Tibial nerve (tissue), 4 donors: ENCODE measurements around the gene SF3B1. TPM values are rescaled to one million over a fixed set of nuclear protein-coding genes. Genes with fewer than 3 reads are reported as not detected.
"Not testable (repeated sequence)": the region's sequence is repeated elsewhere in the genome, so short reads cannot be mapped to it uniquely, and the experiment has no call there.

ENCODE experiments used
- DNase-seq, 2 donors: peaks; one replicate each; pipeline ENCODE4 v3.0.0-alpha.2; 2019; ENCODE audit warnings: low spot score in 2 of 2
- H3K27ac ChIP-seq, 4 donors: fragments of 200-600 bp; sonication (generic) in 3 of 4; one replicate each; pipeline ENCODE4 v1.5.1; 2017 to 2019; ENCODE audit warnings: mild to moderate bottlenecking in 1 of 4
- H3K27me3 ChIP-seq, 2 donors: fragments of 200-600 bp; sonication (generic) in 1 of 2; one replicate each; pipeline versions ENCODE4 v1.5.1 to v1.6.0; 2017 to 2019
- H3K36me3 ChIP-seq, 3 donors: fragments of 200-600 bp; sonication (generic); one replicate each; pipeline ENCODE4 v1.5.1; 2018 to 2019
- H3K4me1 ChIP-seq, 4 donors: fragments of 200-600 bp; sonication (generic) in 3 of 4; one replicate each; pipeline ENCODE4 v1.5.1; 2017 to 2019
- H3K4me3 ChIP-seq, 4 donors: fragments of 200-600 bp; sonication (generic) in 3 of 4; one replicate each; pipeline ENCODE4 v1.5.1; 2017 to 2019; ENCODE audit warnings: mild to moderate bottlenecking in 1 of 4, moderate library complexity in 1 of 4
- H3K9me3 ChIP-seq, 4 donors: fragments of 200-600 bp; sonication (generic) in 3 of 4; one replicate each; pipeline ENCODE4 v1.5.1; 2017 to 2019
- CTCF ChIP-seq, 5 experiments: fragments of 200-600 bp in 3 of 5; fragments of 450-650 bp in 2 of 5; sonication (generic) in 3 of 5; IDR thresholded peaks; one replicate each; pipeline ENCODE4 v1.5.1; 2016 to 2019; ENCODE audit warnings: antibody characterized with exemption in 5 of 5, mild to moderate bottlenecking in 3 of 5, moderate library complexity in 2 of 5
- EP300 ChIP-seq, 2 donors: sonication (generic); formaldehyde crosslinking; IDR thresholded peaks; one replicate each; pipeline ENCODE4 v1.6.1; 2017; ENCODE audit warnings: antibody characterized with exemption in 2 of 2, mild to moderate bottlenecking in 1 of 2
- POLR2A ChIP-seq, 2 donors: fragments of 450-650 bp; IDR thresholded peaks; one replicate each; pipeline ENCODE4 v1.6.1; 2017; ENCODE audit warnings: antibody characterized with exemption in 2 of 2, mild to moderate bottlenecking in 2 of 2, moderate library complexity in 2 of 2
- WGBS, 2 donors: methylation state at CpG; one replicate each; pipeline ENCODE4 v1.1.5; 2018; 5-methylcytosine and 5-hydroxymethylcytosine counted together
- total RNA-seq, 4 donors: library from RNA; depleted of rRNA; stranded (reverse); fragments of >200 nt; gene quantifications; one replicate each; pipeline ENCODE4 v1.1.0, GENCODE V29; 2016

SF3B1 gene
- total RNA-seq, 4 donors from 2014 or later: 274 to 335 (median 303) TPM

- Histone ChIP-seq H3K27me3 (no peaks in the 10 kb centered on the region), H3K4me1 (peaks cover 0 to 58% (median 41%) of the 10 kb centered on the region in 4 donors), H3K4me3 (peak overlapping the region; percentile 63 to 100 (median 80)), H3K9me3 (no peaks in the 10 kb centered on the region), H3K36me3 (no peaks in the 10 kb centered on the region), H3K27ac (peak overlapping the region; percentile 94 to 98 (median 98))
- 1% methylated on average over 11 of the region's 11 CpGs for WGBS, 2 donors
- TF ChIP-seq EP300 (IDR thresholded peaks at IDR 0.05) (no peak), CTCF (IDR thresholded peaks at IDR 0.05) (no peak), POLR2A (IDR thresholded peaks at IDR 0.05) (no peak)
- no peak for DNase-seq
Measured at GRCh38 chr2:197433780-197434438, 919 bp downstream of the SF3B1 start.

- H3K27ac ChIP-seq, H3K36me3 ChIP-seq, H3K27me3 ChIP-seq, DNase-seq, H3K9me3 ChIP-seq: not testable (repeated sequence)
- Histone ChIP-seq H3K4me3 (peak overlapping the region in 2 of 4 donors; percentile 10 to 80), H3K4me1 (peaks cover 0 to 72% (median 52%) of the 10 kb centered on the region in 4 donors)
- WGBS, 2 donors: 76 to 78% methylated on average over 6 of the region's 6 CpGs
Measured at GRCh38 chr2:197432527-197432926, 2.3 kb downstream of the SF3B1 start.

GRCh38 chr2:197431858-197432257 is 3.0 kb downstream of the SF3B1 start:
- 61 to 63% methylated on average over 6 of the region's 6 CpGs for WGBS, 2 donors
- no peaks in the 10 kb centered on the region for H3K27me3 ChIP-seq
- peak overlapping the region in 1 of 4 donors; percentile 53 for H3K27ac ChIP-seq
- no peaks in the 10 kb centered on the region for H3K36me3 ChIP-seq
- peaks cover 0 to 79% (median 57%) of the 10 kb centered on the region in 4 donors for H3K4me1 ChIP-seq
- no peak overlapping the region for H3K4me3 ChIP-seq
- no peaks in the 10 kb centered on the region for H3K9me3 ChIP-seq
- no peak for TF ChIP-seq POLR2A (IDR thresholded peaks at IDR 0.05)
- TF ChIP-seq CTCF (IDR thresholded peaks at IDR 0.05): no peak
- TF ChIP-seq EP300 (IDR thresholded peaks at IDR 0.05): no peak
- DNase-seq: no peak

GRCh38 chr2:197427986-197428385 is 6.8 kb downstream of the SF3B1 start:
- no peak for TF ChIP-seq CTCF (IDR thresholded peaks at IDR 0.05)
- TF ChIP-seq EP300 (IDR thresholded peaks at IDR 0.05): no peak
- TF ChIP-seq POLR2A (IDR thresholded peaks at IDR 0.05): no peak
- Histone ChIP-seq H3K27ac (no peak overlapping the region), H3K36me3 (peaks cover 0 to 7% (median 0%) of the 10 kb centered on the region in 3 donors), H3K4me3 (no peak overlapping the region), H3K9me3 (no peaks in the 10 kb centered on the region), H3K27me3 (no peaks in the 10 kb centered on the region), H3K4me1 (peaks cover 0 to 99% (median 58%) of the 10 kb centered on the region in 4 donors)
- 92 to 95% methylated on average over 3 of the region's 3 CpGs for WGBS, 2 donors
- no peak for DNase-seq

GRCh38 chr2:197426723-197427603 is 7.9 kb downstream of the SF3B1 start:
- TF ChIP-seq POLR2A (IDR thresholded peaks at IDR 0.05) (no peak), CTCF (IDR thresholded peaks at IDR 0.05) (no peak), EP300 (IDR thresholded peaks at IDR 0.05) (no peak)
- H3K4me3 ChIP-seq: no peak overlapping the region
- no peaks in the 10 kb centered on the region for H3K27me3 ChIP-seq
- H3K36me3 ChIP-seq: peaks cover 0 to 17% (median 0%) of the 10 kb centered on the region in 3 donors
- peak overlapping the region in 1 of 4 donors; percentile 8 for H3K27ac ChIP-seq
- no peaks in the 10 kb centered on the region for H3K9me3 ChIP-seq
- no peak for DNase-seq
- peaks cover 0 to 99% (median 48%) of the 10 kb centered on the region in 4 donors for H3K4me1 ChIP-seq
- 47 to 54% methylated on average over 2 of the region's 2 CpGs for WGBS, 2 donors
